ENCODE measurements around the gene DNAJC7.
A peak's percentile ranks its signal among the peaks of the same experiment; 100 is the strongest.

- no peak for TF ChIP-seq CTCF (IDR thresholded peaks at IDR 0.05; ENCODE audit: insufficient read depth, low read length)
- no peak for TF ChIP-seq GABPA (IDR thresholded peaks at IDR 0.05; ENCODE audit: low read depth)
- TF ChIP-seq, protein P1, sequence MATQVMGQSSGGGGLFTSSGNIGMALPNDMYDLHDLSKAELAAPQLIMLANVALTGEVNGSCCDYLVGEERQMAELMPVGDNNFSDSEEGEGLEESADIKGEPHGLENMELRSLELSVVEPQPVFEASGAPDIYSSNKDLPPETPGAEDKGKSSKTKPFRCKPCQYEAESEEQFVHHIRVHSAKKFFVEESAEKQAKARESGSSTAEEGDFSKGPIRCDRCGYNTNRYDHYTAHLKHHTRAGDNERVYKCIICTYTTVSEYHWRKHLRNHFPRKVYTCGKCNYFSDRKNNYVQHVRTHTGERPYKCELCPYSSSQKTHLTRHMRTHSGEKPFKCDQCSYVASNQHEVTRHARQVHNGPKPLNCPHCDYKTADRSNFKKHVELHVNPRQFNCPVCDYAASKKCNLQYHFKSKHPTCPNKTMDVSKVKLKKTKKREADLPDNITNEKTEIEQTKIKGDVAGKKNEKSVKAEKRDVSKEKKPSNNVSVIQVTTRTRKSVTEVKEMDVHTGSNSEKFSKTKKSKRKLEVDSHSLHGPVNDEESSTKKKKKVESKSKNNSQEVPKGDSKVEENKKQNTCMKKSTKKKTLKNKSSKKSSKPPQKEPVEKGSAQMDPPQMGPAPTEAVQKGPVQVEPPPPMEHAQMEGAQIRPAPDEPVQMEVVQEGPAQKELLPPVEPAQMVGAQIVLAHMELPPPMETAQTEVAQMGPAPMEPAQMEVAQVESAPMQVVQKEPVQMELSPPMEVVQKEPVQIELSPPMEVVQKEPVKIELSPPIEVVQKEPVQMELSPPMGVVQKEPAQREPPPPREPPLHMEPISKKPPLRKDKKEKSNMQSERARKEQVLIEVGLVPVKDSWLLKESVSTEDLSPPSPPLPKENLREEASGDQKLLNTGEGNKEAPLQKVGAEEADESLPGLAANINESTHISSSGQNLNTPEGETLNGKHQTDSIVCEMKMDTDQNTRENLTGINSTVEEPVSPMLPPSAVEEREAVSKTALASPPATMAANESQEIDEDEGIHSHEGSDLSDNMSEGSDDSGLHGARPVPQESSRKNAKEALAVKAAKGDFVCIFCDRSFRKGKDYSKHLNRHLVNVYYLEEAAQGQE (IDR thresholded peaks at IDR 0.05; ENCODE audit: insufficient replicate concordance, low read depth): peak; percentile 21
- TF ChIP-seq SPI1 (IDR thresholded peaks at IDR 0.05; ENCODE audit: borderline replicate concordance, low read depth): no peak
These were observed 24.4 kb upstream of the DNAJC7 start for GRCh38 chr17:42041619-42042018.

Measured in HL-60 (cell line).